A673 (cell line): ENCODE data around the gene TCF12. TPM values are rescaled to one million over a fixed set of nuclear protein-coding genes. Genes with fewer than 3 reads are reported as not detected.

ENCODE experiments used
- BruUV-seq: library from RNA; stranded (reverse); fragments of 400-500 nt; replicated peaks from 2 replicates; lab custom pipeline; 2021; lab: Mats Ljungman, UMichigan
- CTCF ChIA-PET: fragments of 300-600 bp; sonication (Branson Sonifier 250); formaldehyde crosslinking; loops from one replicate; lab custom pipeline; 2022; ENCODE audit warnings: antibody characterized with exemption; lab: Charles Lee
- POLR2A ChIA-PET: fragments of 300-600 bp; sonication (Branson Sonifier 250); formaldehyde crosslinking; loops from one replicate; lab custom pipeline; 2022; ENCODE audit warnings: antibody characterized with exemption; ENCODE audit not compliant: low non-redundant PET; lab: Charles Lee
- DNase-seq: peaks from one replicate; pipeline ENCODE4 v3.0.0-alpha.2; 2015; ENCODE audit warnings: low spot score
- H3K27ac ChIP-seq: fragments of 200-600 bp; sonication (generic); 2 replicates; pipeline ENCODE4 v1.5.1; 2016; ENCODE audit warnings: mixed run types, low read depth, mild to moderate bottlenecking, mixed read lengths, antibody characterized with exemption, low read length; ENCODE audit not compliant: poor library complexity, severe bottlenecking
- H3K27me3 ChIP-seq: fragments of 200-600 bp; sonication (generic); replicated peaks from 2 replicates; pipeline ENCODE4 v1.6.1; 2017; ENCODE audit warnings: mixed run types, low read depth, mild to moderate bottlenecking, mixed read lengths, antibody characterized with exemption, low read length; ENCODE audit not compliant: insufficient read depth, poor library complexity
- H3K36me3 ChIP-seq: fragments of 200-600 bp; sonication (generic); 2 replicates; pipeline ENCODE4 v1.6.1; 2016; ENCODE audit warnings: mixed run types, mild to moderate bottlenecking, mixed read lengths, antibody characterized with exemption, low read length; ENCODE audit not compliant: insufficient read depth, poor library complexity, severe bottlenecking
- H3K4me1 ChIP-seq: fragments of 200-600 bp; sonication (generic); 2 replicates; pipeline ENCODE4 v1.6.1; 2017; ENCODE audit warnings: mixed run types, mild to moderate bottlenecking, mixed read lengths, antibody characterized with exemption, low read length; ENCODE audit not compliant: insufficient read depth, poor library complexity, severe bottlenecking
- H3K4me3 ChIP-seq: fragments of 200-600 bp; sonication (generic); 2 replicates; pipeline ENCODE4 v1.5.1; 2016; ENCODE audit warnings: low read depth, mixed run types, mild to moderate bottlenecking, mixed read lengths, low read length; ENCODE audit not compliant: poor library complexity, severe bottlenecking
- H3K9me3 ChIP-seq: fragments of 200-600 bp; sonication (generic); 2 replicates; pipeline ENCODE4 v1.6.1; 2016; ENCODE audit warnings: mixed run types, low read depth, mild to moderate bottlenecking, mixed read lengths, antibody characterized with exemption, low read length; ENCODE audit not compliant: poor library complexity, severe bottlenecking
- CTCF ChIP-seq: fragments of 300-800, 200-600 bp; sonication (generic); conservative IDR thresholded peaks from 2 replicates; pipeline ENCODE4 v1.5.1; 2017; ENCODE audit warnings: low read depth, mild to moderate bottlenecking, antibody characterized with exemption, low read length, moderate library complexity, mixed read lengths
- EZH2 ChIP-seq: fragments of 200-600 bp; sonication (generic); IDR thresholded peaks from 2 replicates; pipeline ENCODE4 v1.6.1; 2017; ENCODE audit warnings: borderline replicate concordance, low read depth, mild to moderate bottlenecking, mixed read lengths, antibody characterized with exemption, low read length; ENCODE audit not compliant: poor library complexity, severe bottlenecking
- intact Hi-C: fragments of 100-400 bp; cut with micrococcal nuclease; formaldehyde crosslinking; loops from one replicate; pipeline ENCODE4 v1.10.0; 2022; ENCODE audit not compliant: unreplicated experiment
- total RNA-seq: library from RNA; stranded (reverse); gene quantifications from 2 replicates; pipeline ENCODE4 v1.2.3, GENCODE V29; 2021

Gene TCF12
- total RNA-seq, 1 experiment from 2014 or later, result 351 TPM

GRCh38 chr15:57320631-57321220, 402.3 kb downstream of the TCF12 start:
- peak overlapping the region; percentile 29 for H3K27ac ChIP-seq
- intact Hi-C loops, result no loop called here
- H3K36me3 ChIP-seq, result no peaks in the 10 kb centered on the region
- no TSS peak for BruUV-seq
- DNase-seq, result peak; percentile 39
- ChIA-PET POLR2A (no interaction called here), CTCF (no interaction called here)
- H3K4me3 ChIP-seq, result no peak overlapping the region
- H3K9me3 ChIP-seq, result no peaks in the 10 kb centered on the region
- H3K27me3 ChIP-seq, result no peaks in the 10 kb centered on the region
- no peak for TF ChIP-seq EZH2
- TF ChIP-seq CTCF, result no peak
- H3K4me1 ChIP-seq, result peaks cover 30% of the 10 kb centered on the region

GRCh38 chr15:57321485-57321884, 403.0 kb downstream of the TCF12 start:
- intact Hi-C loops, result no loop called here
- H3K27ac ChIP-seq, result no peak overlapping the region
- BruUV-seq, result no TSS peak
- ChIA-PET CTCF (no interaction called here), POLR2A (no interaction called here)
- no peak overlapping the region for H3K4me3 ChIP-seq
- TF ChIP-seq CTCF (no peak), EZH2 (no peak)
- H3K4me1 ChIP-seq, result peaks cover 30% of the 10 kb centered on the region
- no peaks in the 10 kb centered on the region for H3K9me3 ChIP-seq
- H3K27me3 ChIP-seq, result no peaks in the 10 kb centered on the region
- H3K36me3 ChIP-seq, result no peaks in the 10 kb centered on the region
- no peak for DNase-seq

DNA sequence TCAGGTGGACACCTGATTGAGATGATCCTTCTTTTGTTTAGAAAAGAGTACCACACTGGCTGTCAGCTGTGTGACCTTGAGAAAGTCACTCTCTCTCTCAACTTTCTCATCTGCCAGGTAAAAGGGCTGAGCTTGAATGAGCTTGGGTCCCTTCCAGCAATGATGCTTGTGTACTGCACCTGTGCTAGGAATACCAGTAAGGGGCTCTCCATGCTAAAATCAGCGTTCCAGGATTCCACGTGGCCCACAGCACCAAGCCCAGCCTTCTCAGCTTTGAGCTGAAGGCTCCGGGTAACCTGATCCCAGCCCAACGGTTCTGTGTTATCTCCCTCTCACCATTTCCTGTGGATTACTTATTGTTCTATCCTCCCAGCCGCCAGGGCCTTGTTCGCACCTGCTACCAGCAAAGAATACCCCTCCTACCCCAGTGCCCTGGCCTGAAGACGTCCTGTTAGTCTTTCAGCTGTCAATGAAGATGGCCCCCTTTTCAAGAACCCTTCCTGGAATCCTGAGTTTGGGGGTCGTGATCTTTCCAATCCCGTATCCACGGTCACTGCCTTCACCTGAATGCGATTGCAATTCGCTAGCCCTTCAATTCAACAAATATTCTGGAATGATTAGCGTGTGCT, 403.6 kb downstream of the TCF12 start:
- Histone ChIP-seq H3K9me3 (no peaks in the 10 kb centered on the region), H3K27ac (peak overlapping the region; percentile 54), H3K27me3 (no peaks in the 10 kb centered on the region), H3K4me1 (peaks cover 30% of the 10 kb centered on the region), H3K4me3 (no peak overlapping the region), H3K36me3 (no peaks in the 10 kb centered on the region)
- DNase-seq, result no peak
- BruUV-seq, result no TSS peak
- ChIA-PET POLR2A (no interaction called here), CTCF (no interaction called here)
- intact Hi-C loops, result no loop called here
- no peak for TF ChIP-seq EZH2
- TF ChIP-seq CTCF, result no peak
